Thyroid gland (tissue), 4 donors: ENCODE measurements around the gene MRPS33.

Experiments
- POLR2A ChIP-seq, 2 donors: fragments of 450-650 bp; IDR thresholded peaks; one replicate each; pipeline ENCODE4 v1.6.1; 2017; ENCODE audit warnings: antibody characterized with exemption in 2 of 2, mild to moderate bottlenecking in 2 of 2, moderate library complexity in 1 of 2
- TF ChIP-seq, protein P1 (sequence below), 6 experiments: fragments of 200-600 bp in 3 of 6; fragments of 450-650 bp in 3 of 6; sonication (generic) in 3 of 6; IDR thresholded peaks; one replicate each; pipeline ENCODE4 v1.5.1; 2016 to 2019; ENCODE audit warnings: antibody characterized with exemption in 6 of 6, mild to moderate bottlenecking in 2 of 6, inconsistent platforms in 1 of 6, moderate library complexity in 1 of 6

DNA sequence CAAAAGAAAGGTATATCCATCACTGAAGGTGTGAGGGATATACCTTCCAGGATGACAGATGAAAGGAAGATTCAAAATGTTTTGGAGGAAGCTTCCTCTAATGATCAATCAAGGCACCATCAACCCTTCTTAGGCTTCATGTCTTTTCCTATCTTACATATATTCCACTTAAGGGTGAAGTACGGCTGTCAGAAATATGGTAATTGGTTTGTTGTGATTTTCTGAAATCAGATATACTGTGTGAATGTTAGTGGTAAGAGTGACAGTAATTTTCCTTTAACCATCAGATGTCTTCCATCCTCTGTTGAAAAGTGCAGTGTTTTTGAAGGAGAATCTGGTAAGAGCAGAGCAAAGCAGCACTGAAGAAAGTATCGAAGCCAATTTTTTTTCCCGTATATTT lies 2.8 kb upstream of the MRPS33 start:
- TF ChIP-seq, protein P1, sequence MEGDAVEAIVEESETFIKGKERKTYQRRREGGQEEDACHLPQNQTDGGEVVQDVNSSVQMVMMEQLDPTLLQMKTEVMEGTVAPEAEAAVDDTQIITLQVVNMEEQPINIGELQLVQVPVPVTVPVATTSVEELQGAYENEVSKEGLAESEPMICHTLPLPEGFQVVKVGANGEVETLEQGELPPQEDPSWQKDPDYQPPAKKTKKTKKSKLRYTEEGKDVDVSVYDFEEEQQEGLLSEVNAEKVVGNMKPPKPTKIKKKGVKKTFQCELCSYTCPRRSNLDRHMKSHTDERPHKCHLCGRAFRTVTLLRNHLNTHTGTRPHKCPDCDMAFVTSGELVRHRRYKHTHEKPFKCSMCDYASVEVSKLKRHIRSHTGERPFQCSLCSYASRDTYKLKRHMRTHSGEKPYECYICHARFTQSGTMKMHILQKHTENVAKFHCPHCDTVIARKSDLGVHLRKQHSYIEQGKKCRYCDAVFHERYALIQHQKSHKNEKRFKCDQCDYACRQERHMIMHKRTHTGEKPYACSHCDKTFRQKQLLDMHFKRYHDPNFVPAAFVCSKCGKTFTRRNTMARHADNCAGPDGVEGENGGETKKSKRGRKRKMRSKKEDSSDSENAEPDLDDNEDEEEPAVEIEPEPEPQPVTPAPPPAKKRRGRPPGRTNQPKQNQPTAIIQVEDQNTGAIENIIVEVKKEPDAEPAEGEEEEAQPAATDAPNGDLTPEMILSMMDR (IDR thresholded peaks at IDR 0.05) = no peak
- TF ChIP-seq POLR2A (IDR thresholded peaks at IDR 0.05) = no peak
